ENCODE measurements around the gene PRXL2A. TPM values are rescaled to one million over a fixed set of nuclear protein-coding genes. Genes with fewer than 3 reads are reported as not detected.

The PRXL2A gene
- total RNA-seq, 1 donor, result 0.90 TPM

DNA sequence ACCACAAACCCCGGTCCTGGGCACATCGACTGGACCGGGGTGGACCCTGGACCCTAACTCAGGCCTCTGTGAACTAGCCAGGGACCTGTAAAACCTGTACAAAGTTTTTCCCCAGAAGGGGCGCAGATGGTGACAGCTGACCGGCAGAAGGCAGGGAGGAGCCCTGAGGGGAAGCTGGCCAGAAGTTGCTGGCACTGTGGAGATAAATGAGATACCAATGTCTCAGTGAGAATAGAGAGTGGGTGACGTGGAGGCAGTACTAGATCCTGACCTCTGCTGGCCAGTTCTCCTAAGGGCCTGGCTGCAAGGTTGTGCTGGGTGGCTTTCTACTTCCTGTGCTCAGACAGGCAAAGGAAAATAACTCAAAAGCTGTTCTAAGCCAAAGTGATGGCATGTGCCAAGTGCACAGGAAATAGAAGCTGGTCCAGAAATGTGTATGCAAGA, 35.2 kb downstream of the PRXL2A start:
- no peak overlapping the region for H3K4me3 ChIP-seq (ENCODE audit: low read depth, low read length)
- TF ChIP-seq, protein P1, sequence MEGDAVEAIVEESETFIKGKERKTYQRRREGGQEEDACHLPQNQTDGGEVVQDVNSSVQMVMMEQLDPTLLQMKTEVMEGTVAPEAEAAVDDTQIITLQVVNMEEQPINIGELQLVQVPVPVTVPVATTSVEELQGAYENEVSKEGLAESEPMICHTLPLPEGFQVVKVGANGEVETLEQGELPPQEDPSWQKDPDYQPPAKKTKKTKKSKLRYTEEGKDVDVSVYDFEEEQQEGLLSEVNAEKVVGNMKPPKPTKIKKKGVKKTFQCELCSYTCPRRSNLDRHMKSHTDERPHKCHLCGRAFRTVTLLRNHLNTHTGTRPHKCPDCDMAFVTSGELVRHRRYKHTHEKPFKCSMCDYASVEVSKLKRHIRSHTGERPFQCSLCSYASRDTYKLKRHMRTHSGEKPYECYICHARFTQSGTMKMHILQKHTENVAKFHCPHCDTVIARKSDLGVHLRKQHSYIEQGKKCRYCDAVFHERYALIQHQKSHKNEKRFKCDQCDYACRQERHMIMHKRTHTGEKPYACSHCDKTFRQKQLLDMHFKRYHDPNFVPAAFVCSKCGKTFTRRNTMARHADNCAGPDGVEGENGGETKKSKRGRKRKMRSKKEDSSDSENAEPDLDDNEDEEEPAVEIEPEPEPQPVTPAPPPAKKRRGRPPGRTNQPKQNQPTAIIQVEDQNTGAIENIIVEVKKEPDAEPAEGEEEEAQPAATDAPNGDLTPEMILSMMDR (IDR thresholded peaks at IDR 0.05; ENCODE audit: insufficient read depth, low read length), result peak; percentile 37
- DNase-seq (ENCODE audit: low read depth), result no peak

DNA sequence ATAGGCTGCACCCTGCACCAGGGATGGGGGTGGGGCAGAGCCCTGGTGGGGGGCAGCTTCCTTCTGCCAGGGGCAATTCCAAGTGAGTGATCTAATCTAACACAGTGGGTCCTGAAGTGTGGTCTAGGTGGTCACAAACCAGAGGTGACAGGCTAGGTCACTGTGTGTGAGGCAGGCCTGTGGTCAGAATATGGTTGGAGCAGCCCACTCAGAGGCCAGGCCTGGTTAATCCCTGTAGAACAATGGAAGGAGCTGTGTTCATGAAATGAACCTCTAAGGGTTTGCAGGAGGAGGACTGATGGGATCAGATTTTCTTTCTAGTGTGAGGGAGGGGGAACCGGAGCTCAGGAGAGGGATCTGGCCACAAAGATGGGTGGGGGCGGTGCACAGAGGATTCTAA, 35.8 kb downstream of the PRXL2A start:
- TF ChIP-seq, protein P1 (IDR thresholded peaks at IDR 0.05; ENCODE audit: insufficient read depth, low read length), result no peak
- no peak for DNase-seq (ENCODE audit: low read depth)
- H3K4me3 ChIP-seq (ENCODE audit: low read depth, low read length), result no peak overlapping the region

DNA sequence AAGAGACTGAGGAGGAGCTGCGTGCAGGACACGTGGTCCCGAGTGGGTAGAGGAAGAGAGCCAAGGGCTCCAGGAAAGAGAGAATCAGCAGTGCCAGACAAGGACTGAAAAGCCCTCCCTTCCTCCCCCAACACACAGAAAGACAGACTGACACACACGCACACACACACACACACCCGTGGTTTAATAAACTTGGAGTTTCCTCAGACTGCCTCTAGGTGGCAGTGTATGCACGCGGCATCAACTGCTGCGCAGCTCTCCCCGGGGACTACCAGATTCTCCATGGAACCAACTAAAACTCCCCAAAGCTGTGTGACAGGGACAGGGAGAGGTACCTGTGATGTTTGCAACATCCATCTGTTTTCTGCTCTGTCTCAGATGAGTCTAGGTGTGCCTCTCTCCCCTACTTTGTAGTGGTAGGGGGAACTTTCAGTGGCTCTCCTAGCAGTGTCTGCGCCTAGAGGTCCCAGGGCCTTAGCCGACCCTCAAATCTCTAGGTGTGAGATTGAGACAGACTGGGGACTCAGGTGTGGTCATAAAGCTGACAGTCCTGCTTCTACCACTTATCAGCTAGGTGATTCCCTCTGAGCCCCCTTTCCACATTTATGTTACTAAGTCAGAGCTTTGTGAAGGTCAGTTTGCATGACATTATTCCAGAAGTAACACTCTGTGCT, 36.4 kb downstream of the PRXL2A start:
- no peak overlapping the region for H3K4me3 ChIP-seq (ENCODE audit: low read depth, low read length)
- DNase-seq (ENCODE audit: low read depth), result peak; percentile 83
- TF ChIP-seq, protein P1 (IDR thresholded peaks at IDR 0.05; ENCODE audit: insufficient read depth, low read length), result peak; percentile 93

DNA sequence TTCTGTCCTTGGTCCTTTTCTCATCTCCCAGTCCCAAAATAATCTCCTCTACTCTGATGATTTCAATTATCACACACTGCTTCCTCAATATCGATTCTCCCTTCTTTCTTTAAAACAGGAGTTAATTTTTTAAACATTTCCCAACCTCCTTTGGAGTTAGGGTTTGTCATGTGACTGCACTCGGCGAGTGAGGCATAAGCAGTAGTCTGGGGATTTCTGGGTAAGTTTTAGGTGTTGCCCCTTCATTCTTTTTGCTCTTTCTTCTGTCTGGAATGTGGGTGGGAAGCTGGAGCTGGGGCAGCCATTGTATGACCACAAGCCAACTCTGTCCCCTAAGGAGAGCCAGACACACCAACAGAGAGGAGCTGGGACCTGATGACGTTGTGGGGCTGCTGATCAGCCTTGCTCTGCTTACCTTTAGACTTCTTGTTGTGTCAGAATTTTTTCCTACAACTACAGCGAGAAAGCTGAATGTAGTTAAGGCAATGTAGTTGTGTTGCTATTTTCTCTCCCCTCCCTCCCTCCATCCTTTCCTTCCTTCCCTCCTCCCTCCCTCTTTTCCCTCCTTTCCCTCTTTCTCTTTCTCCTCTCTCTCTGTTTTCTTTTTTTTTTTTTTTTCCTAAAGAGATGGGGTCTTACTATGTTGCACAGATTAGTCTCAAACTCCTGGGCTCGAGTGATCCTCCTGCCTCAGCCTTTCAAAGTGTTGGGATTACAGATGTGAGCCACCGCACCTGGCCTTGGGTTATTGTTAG, 39.3 kb downstream of the PRXL2A start:
- H3K4me3 ChIP-seq (ENCODE audit: low read depth, low read length), result no peak overlapping the region
- no peak for DNase-seq (ENCODE audit: low read depth)
- TF ChIP-seq, protein P1 (IDR thresholded peaks at IDR 0.05; ENCODE audit: insufficient read depth, low read length), result no peak

DNA sequence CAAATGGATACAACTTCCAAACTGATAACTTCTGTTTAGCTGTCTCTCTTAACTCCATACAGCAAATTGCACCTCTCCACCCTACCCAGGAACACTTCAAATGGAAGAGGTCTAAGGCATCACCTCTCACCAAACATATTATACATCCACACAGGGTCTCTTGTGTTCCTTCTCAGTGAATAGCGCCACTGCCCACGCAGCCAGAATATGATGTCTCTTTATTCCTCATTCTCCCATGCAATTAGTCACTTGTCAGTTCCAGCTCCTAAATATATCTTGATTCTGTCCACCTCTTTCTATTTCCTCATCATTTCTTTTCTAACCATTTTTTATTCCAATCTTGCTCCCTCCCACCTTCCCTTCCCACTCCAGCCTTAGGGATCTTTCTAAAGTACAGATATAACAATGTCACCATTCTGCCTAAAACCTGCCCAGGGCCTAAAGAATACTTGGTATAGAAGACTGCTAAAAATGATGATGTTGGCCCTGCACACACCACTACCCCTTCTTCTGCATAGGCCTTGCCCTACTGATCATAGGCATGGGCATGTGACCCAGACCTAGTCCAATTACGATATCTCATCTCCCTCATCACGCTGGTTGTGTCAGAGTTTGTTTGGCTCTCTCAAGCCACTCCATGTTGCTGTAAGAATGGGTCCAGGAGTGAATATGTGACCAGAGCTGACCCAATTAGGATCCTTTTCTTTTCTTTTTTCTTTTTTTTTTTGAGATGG, 40.0 kb downstream of the PRXL2A start:
- TF ChIP-seq, protein P1 (IDR thresholded peaks at IDR 0.05; ENCODE audit: insufficient read depth, low read length), result no peak
- no peak overlapping the region for H3K4me3 ChIP-seq (ENCODE audit: low read depth, low read length)
- no peak for DNase-seq (ENCODE audit: low read depth)

DNA sequence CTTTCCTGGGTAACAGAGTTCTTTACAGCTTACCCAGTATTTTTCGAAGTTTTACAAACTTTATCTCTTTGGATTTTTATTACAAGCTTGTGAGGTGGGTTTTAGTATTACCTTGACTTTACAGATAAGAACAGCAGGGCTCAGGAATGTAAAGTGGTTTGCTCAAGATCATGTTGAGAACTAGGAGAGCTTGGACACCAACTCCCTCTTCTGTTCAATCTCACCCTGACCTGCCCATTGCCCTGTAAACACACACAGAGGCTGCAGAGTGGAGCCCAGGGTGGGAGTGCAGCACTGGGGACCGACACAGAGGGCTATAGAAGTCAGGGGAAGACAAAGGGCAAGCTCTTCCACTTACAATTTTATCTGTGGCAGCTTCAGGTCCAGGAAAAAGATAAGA, 41.2 kb downstream of the PRXL2A start:
- TF ChIP-seq, protein P1 (IDR thresholded peaks at IDR 0.05; ENCODE audit: insufficient read depth, low read length), result no peak
- H3K4me3 ChIP-seq (ENCODE audit: low read depth, low read length), result no peak overlapping the region
- DNase-seq (ENCODE audit: low read depth), result no peak

Data from fibroblast of the aortic adventitia (primary cell).